MM.1S (cell line): ENCODE results near the gene P4HA3.

ENCODE experiments used
- DNase-seq: peaks from one replicate; pipeline ENCODE4 v3.0.0-alpha.2; 2015
- H2AFZ ChIP-seq: fragments of 300-600 bp; sonication (generic); 2 replicates; pipeline ENCODE4 v1.6.0; 2016; ENCODE audit warnings: antibody characterized with exemption, low read length
- H3F3A ChIP-seq: fragments of 300-600 bp; sonication (generic); 2 replicates; pipeline ENCODE4 v1.6.1; 2016; ENCODE audit warnings: mild to moderate bottlenecking, antibody characterized with exemption, low read length, moderate library complexity, mixed read lengths; ENCODE audit not compliant: insufficient read depth
- H3K27ac ChIP-seq: fragments of 300-600 bp; sonication (generic); 2 replicates; pipeline ENCODE4 v1.5.1; 2016; ENCODE audit warnings: mild to moderate bottlenecking, low read length
- H3K27me3 ChIP-seq: fragments of 300-600 bp; sonication (generic); replicated peaks from 2 replicates; pipeline ENCODE4 v1.6.0; 2016; ENCODE audit warnings: low read length; ENCODE audit not compliant: insufficient read depth
- H3K36me3 ChIP-seq: fragments of 300-600 bp; sonication (generic); replicated peaks from 2 replicates; pipeline ENCODE4 v1.6.1; 2016; ENCODE audit warnings: mild to moderate bottlenecking, low read length, mixed read lengths; ENCODE audit not compliant: insufficient read depth
- H3K4me1 ChIP-seq: fragments of 300-600 bp; sonication (generic); 2 replicates; pipeline ENCODE4 v1.6.1; 2016; ENCODE audit warnings: low read length, mixed read lengths
- H3K4me2 ChIP-seq: fragments of 300-600 bp; sonication (generic); 2 replicates; pipeline ENCODE4 v1.6.0; 2016; ENCODE audit warnings: low read depth, low read length
- H3K4me3 ChIP-seq: fragments of 300-600 bp; sonication (generic); 2 replicates; pipeline ENCODE4 v1.5.1; 2016; ENCODE audit warnings: low read length, mixed read lengths
- H3K79me2 ChIP-seq: fragments of 300-600 bp; sonication (generic); 2 replicates; pipeline ENCODE4 v1.6.1; 2016; ENCODE audit warnings: mixed run types, low read length, mixed read lengths
- H3K9ac ChIP-seq: fragments of 300-600 bp; sonication (generic); 2 replicates; pipeline ENCODE4 v1.6.1; 2016; ENCODE audit warnings: low read length, mixed read lengths
- H3K9me2 ChIP-seq: fragments of 300-600 bp; sonication (generic); replicated peaks from 2 replicates; pipeline ENCODE4 v1.6.1; 2016; ENCODE audit warnings: mild to moderate bottlenecking, low read length, mixed read lengths; ENCODE audit not compliant: insufficient read depth
- H3K9me3 ChIP-seq: fragments of 300-600 bp; sonication (generic); replicated peaks from 2 replicates; pipeline ENCODE4 v1.6.1; 2016; ENCODE audit warnings: mild to moderate bottlenecking, low read length, mixed read lengths; ENCODE audit not compliant: insufficient read depth
- H4K20me1 ChIP-seq: fragments of 300-600 bp; sonication (generic); 2 replicates; pipeline ENCODE4 v1.6.1; 2016; ENCODE audit warnings: mild to moderate bottlenecking, low read length, moderate library complexity, mixed read lengths; ENCODE audit not compliant: insufficient read depth
- CTCF ChIP-seq: fragments of 300-600 bp; sonication (generic); IDR thresholded peaks from 2 replicates; pipeline ENCODE4 v1.5.1; 2016; ENCODE audit warnings: antibody characterized with exemption, low read length, mixed read lengths
- EZH2 ChIP-seq: fragments of 300-600 bp; sonication (generic); optimal IDR thresholded peaks from 2 replicates; pipeline ENCODE3; 2017; ENCODE audit warnings: low read depth, mild to moderate bottlenecking, antibody characterized with exemption, low read length, mixed read lengths
- EZH2phosphoT487 ChIP-seq: fragments of 300-600 bp; sonication (generic); IDR thresholded peaks from 2 replicates; pipeline ENCODE4 v1.6.1; 2018; ENCODE audit warnings: antibody characterized with exemption, low read length

The P4HA3 gene

GRCh38 chr11:74327076-74327475 lies 15.6 kb upstream of the P4HA3 start:
- Histone ChIP-seq H3K4me1 (no peaks in the 10 kb centered on the region), H3K27me3 (no peaks in the 10 kb centered on the region), H2AFZ (no peak overlapping the region), H3F3A (no peaks in the 10 kb centered on the region), H3K9ac (no peak overlapping the region), H3K9me2 (no peaks in the 10 kb centered on the region), H3K27ac (no peak overlapping the region), H4K20me1 (no peaks in the 10 kb centered on the region), H3K4me2 (no peak overlapping the region), H3K9me3 (no peaks in the 10 kb centered on the region), H3K79me2 (no peaks in the 10 kb centered on the region), H3K4me3 (no peak overlapping the region), H3K36me3 (no peaks in the 10 kb centered on the region)
- DNase-seq, result no peak
- no peak for TF ChIP-seq EZH2
- TF ChIP-seq CTCF, result no peak
- no peak for TF ChIP-seq EZH2phosphoT487

- no peak overlapping the region for H3K4me3 ChIP-seq
- H3K9me2 ChIP-seq, result no peaks in the 10 kb centered on the region
- no peaks in the 10 kb centered on the region for H3F3A ChIP-seq
- DNase-seq, result no peak
- no peak overlapping the region for H3K27ac ChIP-seq
- H3K79me2 ChIP-seq, result no peaks in the 10 kb centered on the region
- TF ChIP-seq CTCF (no peak), EZH2phosphoT487 (no peak), EZH2 (no peak)
- no peak overlapping the region for H3K4me2 ChIP-seq
- no peaks in the 10 kb centered on the region for H3K9me3 ChIP-seq
- H4K20me1 ChIP-seq, result no peaks in the 10 kb centered on the region
- H3K27me3 ChIP-seq, result no peaks in the 10 kb centered on the region
- no peak overlapping the region for H2AFZ ChIP-seq
- H3K36me3 ChIP-seq, result no peaks in the 10 kb centered on the region
- H3K9ac ChIP-seq, result no peak overlapping the region
- H3K4me1 ChIP-seq, result no peaks in the 10 kb centered on the region
These were observed 15.2 kb upstream of the P4HA3 start for GRCh38 chr11:74326665-74327064.

DNA sequence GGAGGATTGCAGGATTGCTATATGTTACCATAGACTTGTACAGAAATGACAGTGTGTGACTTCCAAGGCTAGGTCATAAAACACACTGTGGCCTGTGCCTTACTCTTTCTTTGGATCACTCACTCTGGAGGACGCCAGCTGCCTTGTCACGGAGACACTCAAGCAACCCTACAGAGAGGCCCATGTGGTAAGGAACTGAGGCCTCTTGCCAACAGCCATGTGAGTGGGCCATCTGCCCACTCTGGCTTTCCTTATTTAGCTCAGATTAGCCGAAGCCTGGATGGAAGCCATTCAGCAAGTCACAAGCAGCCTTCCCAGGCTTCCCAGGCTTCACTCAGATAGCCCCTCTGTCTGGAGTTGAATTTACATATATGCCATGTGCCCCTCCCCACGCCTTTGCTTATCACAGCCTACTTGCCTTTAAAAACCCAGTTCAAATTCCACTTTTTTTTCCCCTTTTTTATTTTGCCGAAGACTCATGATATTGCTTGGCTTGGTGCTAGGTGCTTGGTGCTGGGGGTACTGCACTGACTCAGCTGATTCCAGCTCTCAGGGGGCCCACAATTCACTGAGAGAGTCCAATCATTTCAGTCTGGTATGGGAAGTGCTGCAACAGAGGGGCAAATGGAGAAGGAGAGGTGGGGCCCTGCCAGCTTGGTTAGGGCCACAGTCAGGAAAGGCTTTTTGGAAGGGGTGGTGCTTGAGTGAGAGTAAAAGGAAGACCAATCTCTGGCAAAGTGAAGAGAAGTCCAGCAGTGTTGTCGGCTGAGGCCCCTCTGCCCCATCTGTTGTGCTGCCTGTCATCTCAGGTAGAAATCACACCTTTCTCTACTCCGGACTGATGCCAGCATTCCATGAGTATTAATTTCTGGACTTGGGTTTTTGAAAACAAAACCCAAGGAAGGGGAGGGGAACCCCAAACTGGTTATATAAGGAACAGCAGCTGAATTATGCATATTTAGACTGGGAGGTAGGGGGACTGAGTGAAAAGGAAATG lies 14.5 kb upstream of the P4HA3 start:
- H3K9ac ChIP-seq, result no peak overlapping the region
- H2AFZ ChIP-seq, result no peak overlapping the region
- H3K4me1 ChIP-seq, result no peaks in the 10 kb centered on the region
- H3K27me3 ChIP-seq, result no peaks in the 10 kb centered on the region
- H3K36me3 ChIP-seq, result no peaks in the 10 kb centered on the region
- no peaks in the 10 kb centered on the region for H3K9me2 ChIP-seq
- H3K79me2 ChIP-seq, result no peaks in the 10 kb centered on the region
- TF ChIP-seq EZH2phosphoT487 (no peak), EZH2 (no peak), CTCF (no peak)
- H3K4me3 ChIP-seq, result no peak overlapping the region
- H3K9me3 ChIP-seq, result no peaks in the 10 kb centered on the region
- H4K20me1 ChIP-seq, result no peaks in the 10 kb centered on the region
- DNase-seq, result no peak
- H3F3A ChIP-seq, result no peaks in the 10 kb centered on the region
- H3K27ac ChIP-seq, result no peak overlapping the region
- H3K4me2 ChIP-seq, result no peak overlapping the region
